Measurements from ENCODE around the gene TMEM14B.
"Not testable (repeated sequence)": the region's sequence is repeated elsewhere in the genome, so short reads cannot be mapped to it uniquely, and the experiment has no call there.

Gene TMEM14B

DNA sequence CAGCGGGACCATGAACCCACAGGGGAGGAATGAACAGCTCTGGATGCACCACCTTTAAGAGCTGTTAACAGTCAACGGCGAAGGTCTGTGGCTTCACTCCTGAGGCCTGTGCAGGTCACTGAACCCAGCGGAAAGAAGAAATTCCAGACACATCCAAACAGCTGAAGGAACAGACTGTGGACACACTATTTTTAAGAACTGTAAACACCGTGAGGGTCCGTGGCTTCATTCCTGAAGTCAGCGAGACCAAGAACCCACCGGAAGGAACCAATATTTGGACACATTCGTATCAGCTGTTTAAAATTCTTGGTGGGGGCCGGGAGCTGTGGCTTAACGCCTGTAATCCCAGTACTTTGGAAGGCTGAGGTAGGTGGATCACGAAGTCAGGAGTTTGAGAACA lies 5.4 kb upstream of the TMEM14B start:
- DNase-seq = no peak

DNA sequence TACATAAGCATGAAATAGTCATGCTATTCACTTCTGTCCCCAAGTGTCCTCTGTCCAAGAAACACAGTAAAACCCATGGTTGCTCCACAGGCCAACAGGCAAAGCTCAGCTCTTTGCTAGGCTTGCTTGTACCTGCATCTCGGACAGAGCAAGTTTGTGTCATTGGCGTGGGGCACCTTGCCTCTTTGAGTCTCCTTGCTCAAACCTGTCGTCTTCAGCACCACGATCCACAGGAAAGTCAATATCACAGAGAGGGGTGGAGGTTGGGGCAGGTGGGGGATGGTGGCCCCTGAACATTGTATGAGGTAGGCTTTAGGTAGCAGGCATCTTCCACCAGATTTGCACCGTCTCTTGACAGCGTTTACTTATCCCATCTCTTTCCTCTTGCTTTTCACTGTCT lies 4.1 kb upstream of the TMEM14B start:
- DNase-seq = no peak

DNA sequence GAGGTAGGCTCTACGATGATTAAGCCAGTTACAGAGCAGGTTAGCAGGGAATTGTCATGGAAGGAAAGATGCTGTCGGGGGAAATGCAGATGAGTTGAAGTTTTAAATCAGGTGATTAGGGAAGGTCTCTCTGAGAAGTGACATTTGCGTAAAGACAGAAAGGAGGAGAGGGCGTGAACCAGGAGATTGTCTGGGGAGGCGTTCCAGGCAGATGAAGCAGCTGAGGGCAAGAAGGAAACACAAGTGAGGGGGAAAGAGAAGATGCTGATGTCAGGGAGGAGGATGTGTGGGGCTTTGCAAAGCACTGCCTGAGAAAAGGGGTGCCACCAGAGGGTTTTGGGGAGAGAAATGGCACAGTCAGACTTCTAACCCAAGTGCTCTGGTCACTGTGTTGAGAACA lies 2.5 kb upstream of the TMEM14B start:
- no peak for DNase-seq

DNA sequence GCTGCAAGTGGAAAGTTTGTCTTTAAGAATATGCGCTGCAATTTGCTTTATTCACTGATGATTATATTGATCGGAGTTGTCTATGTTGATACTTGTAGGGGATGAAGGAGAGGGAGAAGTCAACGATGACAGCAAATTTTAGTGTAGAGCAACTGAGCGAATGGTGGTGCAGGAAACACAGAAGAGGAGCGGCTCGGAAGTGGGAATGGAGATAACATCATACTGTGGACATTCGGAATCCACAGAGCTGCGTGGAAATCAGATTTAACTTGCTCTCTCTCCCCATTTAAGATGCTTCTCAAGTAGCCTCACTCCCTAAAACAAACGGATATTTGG lies 722 bp upstream of the TMEM14B start:
- no peak for DNase-seq

DNA sequence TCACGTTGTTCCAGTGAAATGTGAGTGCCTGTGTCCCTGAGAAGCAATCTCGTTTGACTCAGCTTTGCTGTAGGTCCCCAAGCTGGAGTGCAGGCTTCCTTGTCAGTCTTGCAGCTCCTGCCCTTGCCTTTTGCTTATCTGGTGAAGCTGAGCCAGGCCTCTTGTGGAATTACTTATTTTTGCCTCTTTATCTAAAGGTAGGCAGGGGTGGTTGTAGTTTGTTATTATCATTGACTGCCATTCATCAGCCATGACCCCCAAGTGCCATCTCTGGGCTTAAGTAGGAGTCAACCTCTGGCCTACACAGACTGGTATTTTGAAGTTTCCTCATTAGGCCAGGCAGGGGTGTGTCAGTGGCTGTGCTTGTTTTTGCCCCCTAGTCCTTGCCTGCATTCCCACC lies 2.1 kb downstream of the TMEM14B start:
- no peak for DNase-seq

DNA sequence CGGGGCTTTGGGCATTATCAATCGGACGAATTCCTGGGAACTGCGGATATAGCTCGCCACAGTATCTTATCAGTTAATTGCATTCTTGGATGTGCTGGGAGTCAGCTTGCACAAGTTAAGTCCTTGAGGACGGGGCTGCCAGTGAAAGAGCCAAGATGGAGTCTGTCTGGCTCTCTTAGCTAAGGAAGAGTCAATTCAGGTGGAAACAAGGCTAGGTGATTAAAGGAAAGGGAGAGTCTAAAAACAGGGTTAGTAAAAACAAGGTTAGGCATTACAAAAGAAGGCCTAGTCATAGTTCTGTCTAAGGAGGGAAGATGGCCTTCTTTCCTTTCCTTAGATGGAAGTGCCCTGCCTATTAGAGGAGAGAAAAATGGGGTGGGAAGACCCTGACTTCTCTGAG lies 3.0 kb downstream of the TMEM14B start:
- not testable (repeated sequence) for DNase-seq

DNA sequence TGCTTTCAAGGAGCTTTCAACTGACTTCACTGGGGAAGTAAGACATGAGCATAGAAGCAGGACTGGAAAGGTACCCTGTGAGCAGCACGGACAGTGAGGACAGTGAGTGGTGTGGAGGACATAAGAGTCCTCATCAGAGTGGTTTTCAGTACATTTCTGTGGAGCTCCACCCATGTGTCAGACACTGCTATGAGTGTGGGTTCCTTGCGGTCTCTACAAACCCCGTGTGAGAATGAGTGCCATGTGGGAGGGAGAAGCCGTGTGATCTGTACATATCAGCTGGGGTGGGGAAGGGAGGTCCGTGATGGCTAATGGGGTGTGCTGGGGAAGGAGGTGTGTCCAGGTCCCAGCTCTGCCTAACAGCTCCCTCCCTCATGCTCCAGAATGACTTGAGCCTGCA lies 4.2 kb downstream of the TMEM14B start:
- not testable (repeated sequence) for DNase-seq

DNA sequence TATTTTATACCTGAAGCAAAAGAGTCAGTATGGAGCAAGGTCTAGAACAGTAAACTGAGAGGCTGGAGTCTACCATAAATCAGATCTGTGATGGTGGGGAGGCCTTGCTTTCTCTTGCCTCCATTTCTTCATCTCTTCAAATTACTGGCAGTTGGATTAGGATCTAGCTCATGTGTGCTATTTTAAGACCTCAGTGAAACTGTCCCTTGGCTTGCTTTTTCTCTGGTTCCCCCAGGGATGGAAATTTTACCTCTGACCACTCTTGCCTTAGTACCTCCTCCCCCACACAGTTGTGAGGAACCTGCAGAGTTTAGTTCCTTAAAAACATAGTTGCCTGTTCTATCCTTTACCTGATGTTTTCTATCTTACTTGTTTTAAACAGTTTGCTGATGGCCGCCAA lies 8.5 kb downstream of the TMEM14B start:
- no peak for DNase-seq

DNA sequence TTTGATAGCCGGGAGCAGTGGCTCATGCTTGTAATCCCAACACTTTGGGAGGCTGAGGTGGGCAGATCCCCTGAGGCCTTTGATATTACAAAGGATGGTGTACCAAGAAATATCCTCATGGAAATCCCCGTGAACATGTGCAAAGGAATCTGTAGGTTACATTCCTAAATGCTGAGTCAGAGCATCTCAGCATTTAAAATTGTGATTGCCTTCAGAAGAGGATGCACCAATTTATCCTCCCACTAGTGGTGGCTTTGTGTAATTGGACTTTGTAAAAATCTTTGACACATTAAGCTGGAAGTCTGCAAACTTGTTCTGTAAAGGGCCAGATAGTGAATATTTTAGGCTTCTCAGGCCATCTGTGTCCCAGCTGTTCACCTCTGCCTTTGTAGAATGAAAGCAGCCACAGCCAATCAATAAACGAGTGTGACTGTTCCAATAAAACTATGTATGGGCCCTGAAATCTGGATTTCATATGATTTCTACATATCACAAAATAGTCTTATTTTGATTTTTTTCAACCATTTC lies 11.8 kb downstream of the TMEM14B start:
- peak; percentile 10 for DNase-seq

DNA sequence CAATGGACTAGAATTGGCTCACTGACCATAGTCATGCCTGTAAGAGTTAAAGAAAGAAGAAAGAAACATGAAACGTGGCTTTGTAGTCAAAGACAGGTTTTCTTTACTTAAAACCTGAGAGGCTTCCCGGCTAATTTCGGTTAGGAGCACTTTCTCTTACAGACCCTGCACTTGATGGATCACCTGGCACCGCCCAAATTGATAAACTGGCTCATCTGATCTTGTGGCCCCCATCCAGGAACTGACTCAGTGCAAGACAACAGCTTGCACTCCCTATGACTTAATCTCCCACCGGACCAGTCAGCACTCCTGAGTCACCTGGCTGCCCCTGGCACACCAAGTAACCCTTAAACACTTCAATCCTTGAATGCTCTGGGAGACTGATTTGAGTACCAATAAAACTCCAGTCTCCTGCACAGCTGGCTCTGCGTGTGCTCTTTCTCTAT lies 12.3 kb downstream of the TMEM14B start:
- no peak for DNase-seq

DNA sequence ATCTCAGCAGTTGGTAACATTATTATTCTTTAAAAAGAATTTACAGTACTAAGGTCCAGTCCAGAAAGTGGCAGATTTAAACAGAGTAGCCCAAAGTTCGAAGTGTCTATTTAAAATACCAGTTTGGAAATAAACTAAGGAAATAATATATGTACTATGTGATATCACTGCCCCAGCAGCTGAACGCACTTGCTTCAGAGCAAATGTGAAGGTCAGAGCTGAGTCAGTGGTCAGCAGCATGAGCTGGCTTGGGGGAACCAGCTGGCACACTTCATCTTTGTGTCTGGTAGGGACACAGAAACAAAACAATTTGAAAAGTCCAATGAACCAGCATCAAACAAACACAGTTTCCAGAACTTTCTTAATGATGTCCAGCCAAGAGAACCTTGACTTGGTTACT lies 15.4 kb downstream of the TMEM14B start:
- no peak for DNase-seq

DNA sequence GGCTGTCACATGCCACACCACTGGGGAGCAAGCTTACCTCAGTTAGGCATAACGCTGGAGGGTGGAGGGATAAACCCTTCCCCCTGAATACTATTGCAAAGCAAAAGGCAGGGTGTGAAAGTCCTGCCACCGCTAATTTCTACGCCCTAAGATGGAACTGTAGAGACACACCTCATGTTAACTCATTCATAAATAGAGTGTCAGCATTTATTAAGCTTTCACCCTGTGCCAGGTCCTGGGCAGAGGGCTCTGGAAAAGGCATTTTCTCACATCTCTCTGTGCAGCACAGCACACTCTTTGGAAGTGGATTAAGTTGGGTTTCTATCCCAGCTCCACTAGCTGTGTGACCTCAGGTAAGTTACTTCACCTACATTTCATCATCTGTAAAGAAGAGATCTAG lies 21.8 kb downstream of the TMEM14B start:
- no peak for DNase-seq

DNA sequence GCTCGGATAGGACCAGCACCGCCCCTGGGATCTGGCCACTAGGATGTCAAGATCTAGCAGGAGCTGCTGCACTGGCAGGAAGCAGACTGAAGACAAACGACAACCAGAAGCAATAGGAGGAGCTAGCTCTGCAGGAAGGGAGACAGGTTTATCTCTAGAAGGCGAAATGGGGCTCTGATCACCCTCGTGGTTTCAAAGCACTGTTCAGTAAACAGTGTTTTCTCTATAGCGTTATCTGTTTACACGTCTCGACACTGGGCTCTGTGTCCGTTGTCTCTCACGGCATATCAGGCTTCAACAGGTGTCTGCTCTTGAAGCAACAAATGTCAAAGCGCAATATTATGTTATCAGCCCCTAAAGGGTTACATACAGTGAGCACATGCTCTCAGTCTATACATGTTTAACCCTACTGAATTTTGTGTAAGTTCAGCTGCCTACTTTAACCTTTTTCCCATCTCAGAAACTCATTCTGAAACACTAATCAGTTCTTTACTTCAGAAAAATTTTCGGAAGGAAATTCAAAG lies 23.8 kb downstream of the TMEM14B start:
- no peak for DNase-seq

DNA sequence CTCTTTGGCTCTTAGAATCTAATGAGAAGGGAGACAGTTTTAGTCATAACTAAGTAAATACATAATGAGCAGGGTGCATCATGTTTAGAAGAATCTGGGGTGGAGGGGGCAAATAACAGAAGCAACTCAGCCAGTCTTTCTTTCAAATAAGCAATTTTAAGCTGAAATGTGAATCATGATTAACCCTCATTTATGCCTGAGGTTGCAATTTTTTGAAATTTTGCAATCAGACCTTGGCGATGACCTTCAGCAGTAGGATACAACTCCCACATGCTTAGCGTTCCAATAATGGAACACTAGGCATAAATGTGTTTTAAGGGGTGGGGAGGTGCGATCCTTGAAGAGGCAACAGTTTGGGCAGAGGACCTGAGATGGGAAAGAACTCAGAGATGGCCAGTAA lies 30.6 kb downstream of the TMEM14B start:
- DNase-seq = no peak

DNA sequence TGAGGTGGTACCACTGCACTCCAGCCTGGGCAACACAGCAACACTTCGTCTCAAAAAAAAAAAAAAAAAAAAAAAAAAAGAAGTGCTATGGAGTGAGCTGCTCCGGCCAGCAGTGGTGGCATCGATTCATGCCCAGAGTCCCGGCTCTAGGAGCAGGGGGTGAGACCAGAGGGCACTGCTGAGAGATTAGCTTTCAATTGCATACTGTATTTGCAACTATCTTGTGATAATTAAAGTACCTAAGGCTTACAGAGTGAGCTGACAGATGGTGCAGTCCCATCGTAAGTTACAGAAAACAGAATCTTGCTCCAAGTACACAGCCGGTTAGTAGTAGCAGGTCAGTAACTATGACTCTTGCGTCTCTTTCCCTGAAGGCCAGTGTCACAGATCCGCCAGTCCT lies 31.5 kb downstream of the TMEM14B start:
- no peak for DNase-seq

DNA sequence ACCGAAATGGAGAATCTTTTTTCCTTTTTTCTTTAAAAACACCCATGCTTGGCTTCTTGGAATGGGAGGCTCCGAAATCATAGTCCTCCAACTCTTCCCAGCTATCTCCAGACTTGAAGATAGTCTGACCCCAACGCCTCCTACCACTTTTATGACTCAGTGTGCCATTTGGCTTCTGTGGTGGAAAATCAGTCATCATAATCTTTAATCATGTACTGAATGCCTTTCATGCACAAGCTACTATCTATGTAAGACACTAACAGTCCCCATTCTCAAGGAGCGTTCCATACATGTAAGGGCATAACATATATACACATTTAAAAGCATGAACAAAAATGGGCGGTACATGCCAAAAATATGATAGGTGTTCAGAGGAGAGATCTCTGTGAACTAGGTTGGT lies 44.1 kb downstream of the TMEM14B start:
- no peak for DNase-seq

DNA sequence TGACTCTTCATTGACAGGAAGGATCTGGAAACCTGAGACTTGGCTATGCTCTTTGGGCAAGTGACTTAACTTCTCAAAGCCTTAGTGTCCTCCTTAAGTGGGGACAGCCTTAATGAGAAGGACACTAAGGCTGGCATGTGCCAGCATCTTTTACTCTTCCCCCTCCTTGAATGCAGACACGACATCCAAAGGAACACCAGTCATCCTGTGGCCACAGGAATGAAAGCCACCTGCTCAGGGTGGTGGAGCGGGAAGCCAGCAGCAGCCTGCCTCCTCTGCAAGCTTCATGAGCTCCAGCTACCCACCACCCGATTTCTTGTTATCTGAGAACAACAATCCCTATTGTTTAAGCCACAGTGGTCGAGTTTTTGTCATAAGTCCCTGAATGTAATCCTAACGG lies 44.5 kb downstream of the TMEM14B start:
- no peak for DNase-seq

DNA sequence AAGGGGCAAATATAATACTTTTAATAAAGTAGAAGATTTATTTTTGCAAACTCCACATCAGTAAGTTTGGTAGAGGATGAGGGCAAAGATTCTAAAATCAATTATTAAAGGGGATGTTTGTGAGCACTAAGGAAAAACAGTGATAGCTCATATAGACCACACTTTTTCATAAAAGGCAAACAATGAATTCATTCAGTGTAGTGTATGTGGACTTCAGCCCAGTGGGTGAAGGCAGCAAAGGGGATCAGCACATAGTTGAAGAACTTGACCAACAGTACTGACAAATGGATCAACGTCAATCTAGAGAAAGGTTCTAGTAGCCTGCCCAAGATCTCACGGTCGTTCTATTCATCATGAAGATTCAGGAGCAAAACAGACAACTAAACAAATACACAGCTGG lies 45.4 kb downstream of the TMEM14B start:
- no peak for DNase-seq

DNA sequence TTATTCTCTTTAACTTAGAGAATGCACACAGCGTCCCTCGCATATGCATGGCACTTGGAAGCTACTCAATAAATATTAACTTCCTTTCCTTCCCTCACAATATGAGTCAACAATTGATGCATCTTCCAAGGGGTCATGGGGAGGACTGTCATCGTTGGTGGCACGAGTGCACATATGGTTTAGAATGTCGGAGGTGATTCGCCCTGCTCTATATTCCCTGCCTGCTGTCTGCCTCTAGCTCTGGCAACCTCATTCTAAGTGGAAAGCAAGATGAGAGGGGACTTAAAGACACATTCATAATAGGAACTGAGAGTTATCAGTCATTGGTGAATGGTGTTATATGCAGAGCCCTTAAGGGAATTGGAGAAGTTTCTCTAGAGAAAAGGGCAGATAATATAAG lies 46.1 kb downstream of the TMEM14B start:
- DNase-seq = no peak

DNA sequence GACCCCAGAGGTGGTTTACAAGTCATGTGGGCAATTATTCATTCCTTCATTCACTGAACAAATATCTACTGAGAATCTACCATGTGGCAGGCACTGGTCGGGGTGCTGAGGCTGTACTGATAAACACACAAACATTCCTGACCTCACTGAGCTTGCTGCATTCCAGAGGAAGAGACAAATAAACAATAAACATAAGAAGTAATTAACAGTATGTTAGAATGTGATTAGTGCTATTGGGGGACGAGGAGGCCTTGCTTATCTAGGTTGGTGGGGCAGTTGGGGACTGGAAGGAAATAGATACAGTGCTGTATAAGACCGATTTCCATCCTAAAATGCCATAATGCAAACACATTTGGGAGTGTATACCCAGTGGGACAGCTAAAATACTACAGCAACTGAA lies 46.6 kb downstream of the TMEM14B start:
- DNase-seq = no peak

DNA sequence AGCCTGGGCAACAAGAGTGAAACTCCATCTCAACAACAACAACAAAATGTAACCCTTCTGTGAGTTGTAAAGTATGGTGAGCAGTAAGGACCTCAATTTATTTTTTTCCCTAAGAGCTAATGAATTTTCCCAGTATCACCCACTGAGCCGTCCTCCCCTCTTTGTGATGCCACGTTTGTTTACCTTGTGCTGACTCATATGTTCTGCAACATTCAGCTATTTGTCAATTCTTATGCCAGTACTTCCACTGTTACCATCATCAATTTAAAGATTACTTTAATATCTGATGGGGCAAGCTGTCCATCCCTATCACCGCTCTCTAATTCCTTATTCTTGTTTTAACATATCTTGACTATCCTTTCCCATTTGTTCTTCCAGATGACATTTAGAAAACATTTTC lies 53.2 kb downstream of the TMEM14B start:
- peak; percentile 6 for DNase-seq

DNA sequence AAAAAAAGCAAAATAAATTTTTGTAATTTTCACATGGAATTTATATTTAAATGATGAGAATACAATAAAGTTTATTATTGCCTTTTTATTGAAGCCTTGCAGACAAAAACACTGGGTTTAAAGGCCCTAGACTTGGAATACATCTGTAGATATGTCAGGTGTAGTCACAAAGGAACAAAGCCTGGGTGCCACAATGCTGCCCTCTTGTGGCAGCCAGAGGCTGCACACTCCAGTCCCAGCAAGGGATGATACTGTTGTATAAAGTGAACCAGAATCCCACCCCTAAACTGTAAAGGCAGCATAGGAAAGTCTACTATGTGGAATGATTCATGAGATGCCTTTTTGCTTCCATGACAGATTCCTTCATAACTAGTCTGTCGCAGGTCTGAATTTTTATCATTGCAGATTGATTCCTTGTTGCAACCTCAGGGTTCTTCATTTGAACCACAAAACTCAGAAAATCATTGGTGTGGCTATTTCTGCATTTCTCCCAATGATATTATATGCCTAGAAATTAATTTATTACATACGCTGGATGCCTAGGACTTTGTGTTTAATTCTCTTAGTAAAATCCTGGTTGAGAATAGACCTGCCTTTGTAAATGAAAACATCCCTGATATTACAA lies 53.7 kb downstream of the TMEM14B start:
- DNase-seq = peak; percentile 31

All from right kidney (tissue), 1 donor.